K562 (cell line): Measurements from ENCODE around the gene FYB1. TPM values are rescaled to one million over a fixed set of nuclear protein-coding genes. Genes with fewer than 3 reads are reported as not detected.
A peak's percentile ranks its signal among the peaks of the same experiment; 100 is the strongest.

Experiments used
- ATAC-seq: fragments of 200-7000 bp; cut with Tn5 transposase; 3 replicates; pipeline ENCODE4 v1.9.1; 2020; ENCODE audit warnings: moderate library complexity
- BruUV-seq: library from RNA; stranded (reverse); fragments of 400-500 nt; replicated peaks from 2 replicates; lab custom pipeline; 2021; lab: Mats Ljungman, UMichigan
- CTCF ChIA-PET: fragments of 300-600 bp; formaldehyde crosslinking; extraction: SDS; loops from one replicate; lab custom pipeline; 2021; ENCODE audit warnings: low intra/inter-chr PET ratio; lab: Yijun Ruan, JAX
- POLR2A ChIA-PET: fragments of 300-600, 350-650 bp; sonication (Branson Sonifier 250); formaldehyde crosslinking; extraction: SDS; loops from one replicate; lab custom pipeline; 2021; ENCODE audit warnings: antibody characterized with exemption, inconsistent platforms; lab: Yijun Ruan, JAX
- DNase-seq, 4 experiments: peaks; one replicate each; pipeline versions ENCODE4 v3.0.0 to v3.0.0-alpha.2; 2011 to 2018; ENCODE audit warnings: low spot score in 3 of 4, mixed read lengths in 3 of 4; ENCODE audit errors: extremely low read depth in 1 of 4
- FAIRE-seq: peaks from 2 replicates; lab custom pipeline; 2011; peaks lifted over from hg19 to GRCh38; lab: Jason Lieb, UNC
- H2AFZ ChIP-seq: 2 replicates; pipeline ENCODE4 v1.6.0; 2011; ENCODE audit warnings: low read depth, low read length, control low read depth, inconsistent platforms
- H3K27ac ChIP-seq: fragments of 200-600 bp; 3 replicates; pipeline ENCODE4 v1.8.0; 2011; ENCODE audit warnings: low read depth, mild to moderate bottlenecking, control low read depth, inconsistent platforms, low read length, moderate library complexity, mixed read lengths; ENCODE audit errors: extremely low read depth
- H3K27me3 ChIP-seq, 2 experiments: fragments of 300-600 bp in 1 of 2; 2 replicates in 1 of 2; 3 replicates in 1 of 2; pipeline versions ENCODE4 v1.6.0 to v1.8.0; 2011; ENCODE audit warnings: inconsistent platforms in 2 of 2, low read length in 2 of 2, mild to moderate bottlenecking in 1 of 2, mixed read lengths in 1 of 2, moderate library complexity in 1 of 2; ENCODE audit not compliant: control insufficient read depth in 2 of 2, insufficient read depth in 2 of 2
- H3K36me3 ChIP-seq: fragments of 300-600 bp; 3 replicates; pipeline ENCODE4 v1.8.0; 2011; ENCODE audit warnings: mild to moderate bottlenecking, low read length, inconsistent platforms; ENCODE audit not compliant: control insufficient read depth, insufficient read depth
- H3K4me1 ChIP-seq, 2 experiments: fragments of 200-600 bp in 1 of 2; replicated peaks in 1 of 2; 2 replicates in 1 of 2; 3 replicates in 1 of 2; pipeline versions ENCODE4 v1.5.1 to v1.8.0; 2011; ENCODE audit warnings: inconsistent platforms in 2 of 2, low read length in 2 of 2, mild to moderate bottlenecking in 1 of 2, mixed read lengths in 1 of 2, moderate library complexity in 1 of 2; ENCODE audit not compliant: control insufficient read depth in 2 of 2, insufficient read depth in 2 of 2
- H3K4me2 ChIP-seq: 2 replicates; pipeline ENCODE4 v1.6.1; 2011; ENCODE audit warnings: low read length, control low read depth, inconsistent platforms, mixed read lengths; ENCODE audit not compliant: insufficient read depth
- H3K4me3 ChIP-seq: fragments of 200-600 bp; sonication (generic), shearing (Covaris generic); 2 replicates; pipeline ENCODE4 v1.5.1; 2016; ENCODE audit warnings: control low read depth, inconsistent platforms
- H3K79me2 ChIP-seq: fragments of 200-600 bp; 3 replicates; pipeline ENCODE4 v1.8.0; 2011; ENCODE audit warnings: low read length, inconsistent platforms; ENCODE audit not compliant: control insufficient read depth, insufficient read depth
- H3K9ac ChIP-seq, 2 experiments: 2 replicates each; pipeline versions ENCODE4 v1.6.0 to v1.6.1; 2011; ENCODE audit warnings: low read depth in 2 of 2, low read length in 2 of 2, control low read depth in 1 of 2, inconsistent platforms in 1 of 2, mild to moderate bottlenecking in 1 of 2, mixed read lengths in 1 of 2; ENCODE audit not compliant: insufficient read depth in 1 of 2
- H3K9me1 ChIP-seq: one replicate; pipeline ENCODE4 v1.6.0; 2011; ENCODE audit warnings: inconsistent platforms, mild to moderate bottlenecking, low read length, moderate library complexity; ENCODE audit not compliant: control insufficient read depth, insufficient read depth
- H3K9me3 ChIP-seq: replicated peaks from 2 replicates; pipeline ENCODE4 v1.5.1; 2011; ENCODE audit warnings: low read depth, low read length, inconsistent platforms; ENCODE audit not compliant: control insufficient read depth, insufficient read depth
- H4K20me1 ChIP-seq: replicated peaks from 2 replicates; pipeline ENCODE4 v1.6.1; 2011; ENCODE audit warnings: low read length, inconsistent platforms, mixed read lengths; ENCODE audit not compliant: control insufficient read depth, insufficient read depth
- BMI1 ChIP-seq: fragments of 150-350 bp; IDR thresholded peaks from 2 replicates; pipeline ENCODE4 v1.6.1; 2014; ENCODE audit warnings: low read length
- JUN ChIP-seq, 2 experiments: sonication (generic) in 1 of 2; formaldehyde crosslinking in 1 of 2; IDR thresholded peaks; 2 replicates each; pipeline versions ENCODE4 v1.6.1 to v1.8.0; 2012 to 2022; ENCODE audit warnings: borderline replicate concordance in 2 of 2, mild to moderate bottlenecking in 2 of 2, improper control_type of control experiment in 1 of 2, low read depth in 1 of 2, low read length in 1 of 2, missing genetic modification reagents in 1 of 2
- JUND ChIP-seq, 2 experiments: IDR thresholded peaks; 2 replicates in 1 of 2; 3 replicates in 1 of 2; pipeline ENCODE4 v1.6.1; 2011; ENCODE audit warnings: borderline replicate concordance in 2 of 2, low read depth in 2 of 2, low read length in 2 of 2, improper control_type of control experiment in 1 of 2, missing biosample characterization in 1 of 2, missing genetic modification characterization in 1 of 2, missing genetic modification reagents in 1 of 2
- MAFK ChIP-seq: IDR thresholded peaks from 2 replicates; pipeline ENCODE4 v1.6.1; 2011; ENCODE audit warnings: low read length, improper control_type of control experiment
- MYBL2 ChIP-seq, 2 experiments: fragments of 450-650 bp in 1 of 2; sonication (generic) in 1 of 2; formaldehyde crosslinking in 1 of 2; IDR thresholded peaks; 2 replicates each; pipeline versions ENCODE4 v1.6.1 to v1.8.1; 2017 to 2022; ENCODE audit warnings: borderline replicate concordance in 1 of 2, inconsistent platforms in 1 of 2, low read depth in 1 of 2, mild to moderate bottlenecking in 1 of 2, missing genetic modification reagents in 1 of 2, moderate library complexity in 1 of 2
- POLR2H ChIP-seq: IDR thresholded peaks from 2 replicates; pipeline ENCODE4 v1.6.1; 2016; ENCODE audit warnings: missing genetic modification characterization, low read depth, mild to moderate bottlenecking, control low read depth, missing compliant biosample characterization, moderate library complexity
- RAD21 ChIP-seq, 2 experiments: fragments of 250-450 bp in 1 of 2; fragments of 450-650 bp in 1 of 2; sonication (Bioruptor Pico) in 1 of 2; formaldehyde crosslinking in 1 of 2; IDR thresholded peaks in 1 of 2; conservative IDR thresholded peaks in 1 of 2; 2 replicates each; pipeline versions ENCODE4 v1.4.0 to v1.8.0; 2020 to 2022; ENCODE audit warnings: mild to moderate bottlenecking in 2 of 2, moderate library complexity in 1 of 2
- SMAD3 ChIP-seq: fragments of 450-650 bp; formaldehyde crosslinking; conservative IDR thresholded peaks from 2 replicates; pipeline ENCODE4 v1.4.0; 2020; ENCODE audit warnings: mild to moderate bottlenecking
- SMARCA4 ChIP-seq: fragments of 450-650 bp; IDR thresholded peaks from 2 replicates; pipeline ENCODE4 v1.6.1; 2016
- STAG1 ChIP-seq: sonication (generic); formaldehyde crosslinking; IDR thresholded peaks from 2 replicates; pipeline ENCODE4 v1.5.0; 2020; ENCODE audit warnings: missing genetic modification reagents, borderline replicate concordance
- ZNF24 ChIP-seq: fragments of 450-650 bp; IDR thresholded peaks from 2 replicates; pipeline ENCODE4 v1.6.1; 2016
- ZNF263 ChIP-seq: sonication (generic); formaldehyde crosslinking; IDR thresholded peaks from 2 replicates; pipeline ENCODE4 v1.8.0; 2022; ENCODE audit warnings: mild to moderate bottlenecking, missing genetic modification reagents, borderline replicate concordance
- ZNF311 ChIP-seq: fragments of 250-450 bp; sonication (Bioruptor Pico); IDR thresholded peaks from 2 replicates; pipeline ENCODE4 v1.4.0; 2020; ENCODE audit warnings: mild to moderate bottlenecking, moderate library complexity
- ZNF316 ChIP-seq: fragments of 450-650 bp; IDR thresholded peaks from 2 replicates; pipeline ENCODE4 v1.6.1; 2016
- ZNF347 ChIP-seq: fragments of 450-650 bp; formaldehyde crosslinking; IDR thresholded peaks from 2 replicates; pipeline ENCODE4 v1.4.0; 2020; ENCODE audit warnings: low read depth, mild to moderate bottlenecking, moderate library complexity
- WGBS: fragments of 100-300 bp; shearing (Covaris generic); methylation state at CpG from one replicate; pipeline ENCODE4 v1.1.6; 2016; ENCODE audit warnings: low coverage, mixed read lengths; ENCODE audit not compliant: insufficient coverage; ENCODE audit errors: missing lambda C conversion rate; 5-methylcytosine and 5-hydroxymethylcytosine counted together
- in situ Hi-C: fragments of 300-500 bp; cut with MboI; formaldehyde crosslinking; loops from 4 replicates; pipeline ENCODE4 v1.15.0; 2018; ENCODE audit warnings: inconsistent platforms, mixed read lengths
- intact Hi-C: fragments of 100-400 bp; cut with micrococcal nuclease; formaldehyde crosslinking; loops from 2 replicates; pipeline ENCODE4 v1.14.2; 2022
- polyA plus RNA-seq, 8 experiments: library from polyadenylated mRNA; depleted of rRNA in 4 of 8; stranded (reverse) in 5 of 8; unstranded in 3 of 8; fragments of >200 nt; fragmentation: Nextera tagmentation in 2 of 8; fragmentation: Illumina TruSeq in 1 of 8; extraction: Ambion mirVana in 2 of 8; extraction: Trizol in 1 of 8; gene quantifications; 2 replicates each; pipeline versions ENCODE4 v1.2.1 to v1.2.3, GENCODE V29; 2011 to 2014; ENCODE audit warnings: inconsistent platforms in 1 of 8, missing spikeins in 1 of 8
- total RNA-seq, 7 experiments: library from RNA; depleted of rRNA in 6 of 7; stranded (reverse); fragments of >200 nt in 6 of 7; fragmentation: Illumina TruSeq in 2 of 7; extraction: Trizol in 2 of 7; gene quantifications; 2 replicates each; pipeline versions ENCODE4 v1.2.1 to v1.2.3, GENCODE V29; 2011 to 2021; ENCODE audit warnings: low replicate concordance in 1 of 7
- TF ChIP-seq, protein P1 (sequence below), 2 experiments: fragments of 450-650 bp in 1 of 2; sonication (generic) in 1 of 2; formaldehyde crosslinking in 1 of 2; IDR thresholded peaks in 1 of 2; conservative IDR thresholded peaks in 1 of 2; 2 replicates each; pipeline versions ENCODE4 v1.6.1 to v1.8.1; 2016 to 2023; ENCODE audit warnings: mild to moderate bottlenecking in 2 of 2, moderate library complexity in 2 of 2, inconsistent platforms in 1 of 2, missing genetic modification reagents in 1 of 2
- TF ChIP-seq, protein P2 (sequence below): IDR thresholded peaks from 2 replicates; pipeline ENCODE4 v1.6.1; 2016; ENCODE audit warnings: missing genetic modification characterization, missing compliant biosample characterization

FYB1 gene
- total and polyA plus RNA-seq, 9 of the 15 experiments (the other 6 are each of a cell fraction or from before 2014, with no cell fraction given): 4.7 to 31.5 (median 9.7) TPM

DNA sequence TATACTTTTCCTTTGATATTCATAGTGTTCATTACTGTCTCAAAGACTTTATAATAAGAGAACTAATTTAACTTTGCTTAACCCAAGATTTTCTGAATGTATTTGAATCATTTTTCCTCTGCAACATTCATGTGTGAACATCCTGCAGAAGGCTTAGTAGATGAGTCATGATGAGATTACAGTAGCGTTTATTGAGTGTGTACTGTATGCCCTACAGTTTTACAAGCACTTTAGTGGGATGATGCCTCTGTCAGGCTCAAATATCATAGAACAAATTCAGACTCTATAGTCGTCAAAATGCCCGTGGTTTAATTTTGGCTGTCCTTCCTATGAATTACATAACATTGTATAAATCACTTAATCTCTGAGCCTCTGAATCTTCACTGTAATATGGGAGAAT is 41.2 kb downstream of the FYB1 start:
- peaks cover 20 to 53% of the 10 kb centered on the region in 2 experiments for H3K4me1 ChIP-seq
- peak; percentile 72 for ATAC-seq
- in situ Hi-C loops: no loop called here
- H3K36me3 ChIP-seq: no peaks in the 10 kb centered on the region
- H3K4me2 ChIP-seq: no peak overlapping the region
- intact Hi-C loops: no loop called here
- H2AFZ ChIP-seq: peak overlapping the region; percentile 77
- no TSS peak for BruUV-seq
- H3K27ac ChIP-seq: peak overlapping the region; percentile 62
- no peak for DNase-seq
- no peaks in the 10 kb centered on the region; the same call in 2 of the 3 replicates for H3K79me2 ChIP-seq
- CTCF ChIA-PET: no interaction called here
- WGBS: 0% methylated on average over 3 of the region's 3 CpGs
- H3K27me3 ChIP-seq: no peaks in the 10 kb centered on the region
- H4K20me1 ChIP-seq: no peaks in the 10 kb centered on the region
- POLR2A ChIA-PET: interaction anchor here (1.0 to 3.9 kb wide), 3 partner anchors 11 to 17 kb away, joined by 3 to 14 read pairs (median 4); no protein-coding TSS in a partner anchor
- no peak overlapping the region for H3K4me3 ChIP-seq
- H3K9me1 ChIP-seq: no peaks in the 10 kb centered on the region
- FAIRE-seq: no peak
- H3K9ac ChIP-seq: peak overlapping the region in 1 of 2 experiments; percentile 28; a peak in 1 of 4 replicates
- H3K9me3 ChIP-seq: no peaks in the 10 kb centered on the region
- TF ChIP-seq MYBL2 (IDR thresholded peaks at IDR 0.05; ENCODE audit: low read depth) (no peak), MYBL2 (CRISPR knock-in tag; IDR thresholded peaks at IDR 0.05; ENCODE audit: borderline replicate concordance) (no peak), POLR2H (peak; percentile 41; the same call in 1 of the 2 replicates), STAG1 (no peak), RAD21 (CRISPR knock-in tag; conservative IDR thresholded peaks at IDR 0.05 in 1 of 2, IDR thresholded peaks at IDR 0.05 in 1 of 2) (no peak), ZNF311 (CRISPR knock-in tag) (0 out of 2 replicates have a peak, but pooled peaks have one; percentile 22), JUN (IDR thresholded peaks at IDR 0.05; ENCODE audit: borderline replicate concordance, low read depth, low read length) (peak; percentile 82), JUN (CRISPR knock-in tag; IDR thresholded peaks at IDR 0.05; ENCODE audit: borderline replicate concordance) (no peak), MAFK (peak; percentile 31; the same call in 1 of the 2 replicates), ZNF316 (peak; percentile 31; the same call in 1 of the 2 replicates), ZNF347 (no peak; the same call in 1 of the 2 replicates), SMARCA4 (peak; percentile 40; the same call in 1 of the 2 replicates), BMI1 (no peak), JUND (IDR thresholded peaks at IDR 0.05; ENCODE audit: borderline replicate concordance, low read depth, low read length) (peak; percentile 91), JUND (tag; IDR thresholded peaks at IDR 0.05; ENCODE audit: borderline replicate concordance, low read depth, low read length) (peak; percentile 95), ZNF24 (no peak), ZNF263 (no peak), SMAD3 (CRISPR knock-in tag) (no peak)
- TF ChIP-seq, protein P1, sequence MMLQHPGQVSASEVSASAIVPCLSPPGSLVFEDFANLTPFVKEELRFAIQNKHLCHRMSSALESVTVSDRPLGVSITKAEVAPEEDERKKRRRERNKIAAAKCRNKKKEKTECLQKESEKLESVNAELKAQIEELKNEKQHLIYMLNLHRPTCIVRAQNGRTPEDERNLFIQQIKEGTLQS (IDR thresholded peaks at IDR 0.05): peak; percentile 89
- TF ChIP-seq, protein P1 (CRISPR knock-in tag; conservative IDR thresholded peaks at IDR 0.05): no peak
- TF ChIP-seq, protein P2, sequence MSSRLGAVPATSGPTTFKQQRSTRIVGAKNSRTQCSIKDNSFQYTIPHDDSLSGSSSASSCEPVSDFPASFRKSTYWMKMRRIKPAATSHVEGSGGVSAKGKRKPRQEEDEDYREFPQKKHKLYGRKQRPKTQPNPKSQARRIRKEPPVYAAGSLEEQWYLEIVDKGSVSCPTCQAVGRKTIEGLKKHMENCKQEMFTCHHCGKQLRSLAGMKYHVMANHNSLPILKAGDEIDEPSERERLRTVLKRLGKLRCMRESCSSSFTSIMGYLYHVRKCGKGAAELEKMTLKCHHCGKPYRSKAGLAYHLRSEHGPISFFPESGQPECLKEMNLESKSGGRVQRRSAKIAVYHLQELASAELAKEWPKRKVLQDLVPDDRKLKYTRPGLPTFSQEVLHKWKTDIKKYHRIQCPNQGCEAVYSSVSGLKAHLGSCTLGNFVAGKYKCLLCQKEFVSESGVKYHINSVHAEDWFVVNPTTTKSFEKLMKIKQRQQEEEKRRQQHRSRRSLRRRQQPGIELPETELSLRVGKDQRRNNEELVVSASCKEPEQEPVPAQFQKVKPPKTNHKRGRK (tag): no peak
